Activated naive CD4-positive, alpha-beta T cell treated with anti-CD3 and anti-CD28 coated beads for 36 hours (primary cell): Measurements from ENCODE around the gene WRNIP1. TPM values are rescaled to one million over a fixed set of nuclear protein-coding genes. Genes with fewer than 3 reads are reported as not detected.

Source experiments
- CTCF ChIA-PET: fragments of 350-600 bp; sonication (Branson Sonifier 250); formaldehyde crosslinking; loops from one replicate; lab custom pipeline; 2021; ENCODE audit warnings: antibody characterized with exemption; lab: Charles Lee
- DNase-seq: peaks from one replicate; pipeline ENCODE4 v3.0.0-alpha.2; 2020
- H3K27ac Mint-ChIP-seq: one replicate; pipeline ENCODE4 v1.8.0; 2021; ENCODE audit warnings: mild to moderate bottlenecking, mixed read lengths
- H3K27me3 Mint-ChIP-seq: one replicate; pipeline ENCODE4 v1.8.0; 2021; ENCODE audit warnings: low read depth, mixed read lengths
- H3K36me3 Mint-ChIP-seq: one replicate; pipeline ENCODE4 v1.8.0; 2021; ENCODE audit warnings: low read depth, mixed read lengths
- H3K4me1 Mint-ChIP-seq: one replicate; pipeline ENCODE4 v1.8.0; 2021; ENCODE audit warnings: low read depth, mixed read lengths
- H3K4me3 Mint-ChIP-seq: one replicate; pipeline ENCODE4 v1.8.0; 2021; ENCODE audit warnings: mild to moderate bottlenecking, moderate library complexity, mixed read lengths
- H3K9me3 Mint-ChIP-seq: one replicate; pipeline ENCODE4 v1.8.0; 2021; ENCODE audit warnings: mixed read lengths
- intact Hi-C: fragments of 100-400 bp; cut with micrococcal nuclease; formaldehyde crosslinking; loops from one replicate; pipeline ENCODE4 v1.15.1; 2023
- total RNA-seq, 2 experiments: library from RNA; stranded (reverse); gene quantifications; one replicate each; pipeline ENCODE4 v1.2.3, GENCODE V29; 2021

The WRNIP1 gene
- total RNA-seq, 2 experiments from 2014 or later: 19.2 to 21.7 TPM

- intact Hi-C loops: no loop called here
These were observed 21.6 kb upstream of the WRNIP1 start for GRCh38 chr6:2743280-2744208.

GRCh38 chr6:2744209-2744771 lies 20.9 kb upstream of the WRNIP1 start:
- H3K27me3 Mint-ChIP-seq: no peaks in the 10 kb centered on the region
- CTCF ChIA-PET: no interaction called here
- no peak overlapping the region for H3K27ac Mint-ChIP-seq
- no peaks in the 10 kb centered on the region for H3K4me1 Mint-ChIP-seq
- intact Hi-C loops: no loop called here
- DNase-seq: no peak
- no peaks in the 10 kb centered on the region for H3K9me3 Mint-ChIP-seq
- no peak overlapping the region for H3K4me3 Mint-ChIP-seq
- H3K36me3 Mint-ChIP-seq: no peaks in the 10 kb centered on the region

More at GRCh38 chr6:2743280-2744208, 21.6 kb upstream of the WRNIP1 start:
- Mint-ChIP-seq H3K9me3 (no peaks in the 10 kb centered on the region), H3K27ac (no peak overlapping the region), H3K36me3 (no peaks in the 10 kb centered on the region), H3K27me3 (no peaks in the 10 kb centered on the region), H3K4me3 (no peak overlapping the region), H3K4me1 (no peaks in the 10 kb centered on the region)
- CTCF ChIA-PET: interaction anchor here (0.7 to 1.3 kb wide), 2 partner anchors 14 to 29 kb away, joined by 3 read pairs; no protein-coding TSS in a partner anchor
- no peak for DNase-seq

GRCh38 chr6:2744778-2745177 lies 20.4 kb upstream of the WRNIP1 start:
- intact Hi-C loops: no loop called here
- no peak overlapping the region for H3K4me3 Mint-ChIP-seq
- CTCF ChIA-PET: interaction anchor here (1.0 kb wide), 1 partner anchor 1132 kb away, joined by 3 read pairs; no protein-coding TSS in a partner anchor
- no peaks in the 10 kb centered on the region for H3K27me3 Mint-ChIP-seq
- H3K4me1 Mint-ChIP-seq: no peaks in the 10 kb centered on the region
- H3K9me3 Mint-ChIP-seq: no peaks in the 10 kb centered on the region
- no peak for DNase-seq
- H3K36me3 Mint-ChIP-seq: no peaks in the 10 kb centered on the region
- no peak overlapping the region for H3K27ac Mint-ChIP-seq

- intact Hi-C loops: no loop called here
- Mint-ChIP-seq H3K36me3 (no peaks in the 10 kb centered on the region), H3K4me1 (no peaks in the 10 kb centered on the region), H3K27me3 (no peaks in the 10 kb centered on the region), H3K27ac (no peak overlapping the region), H3K9me3 (no peaks in the 10 kb centered on the region), H3K4me3 (no peak overlapping the region)
- CTCF ChIA-PET: interaction anchor here (0.7 to 1.0 kb wide), 2 partner anchors 565 to 1133 kb away, joined by 3 read pairs; no protein-coding TSS in a partner anchor
- DNase-seq: no peak
These were observed 19.9 kb upstream of the WRNIP1 start for GRCh38 chr6:2745246-2745645.

GRCh38 chr6:2746557-2747061 lies 18.6 kb upstream of the WRNIP1 start:
- H3K27me3 Mint-ChIP-seq: peaks cover 5% of the 10 kb centered on the region
- H3K4me1 Mint-ChIP-seq: no peaks in the 10 kb centered on the region
- no peaks in the 10 kb centered on the region for H3K36me3 Mint-ChIP-seq
- CTCF ChIA-PET: interaction anchor here (0.7 to 5.9 kb wide), 4 partner anchors 8 to 603 kb away, joined by 3 to 72 read pairs (median 4); no protein-coding TSS in a partner anchor
- no peak overlapping the region for H3K27ac Mint-ChIP-seq
- no peaks in the 10 kb centered on the region for H3K9me3 Mint-ChIP-seq
- DNase-seq: no peak
- intact Hi-C loops: no loop called here
- H3K4me3 Mint-ChIP-seq: no peak overlapping the region

GRCh38 chr6:2748183-2748582 lies 17.0 kb upstream of the WRNIP1 start:
- no peak overlapping the region for H3K4me3 Mint-ChIP-seq
- H3K9me3 Mint-ChIP-seq: no peaks in the 10 kb centered on the region
- no peaks in the 10 kb centered on the region for H3K36me3 Mint-ChIP-seq
- CTCF ChIA-PET: interaction anchor here (1.0 to 5.9 kb wide), 2 partner anchors 13 to 66 kb away, joined by 3 to 72 read pairs; no protein-coding TSS in a partner anchor
- H3K4me1 Mint-ChIP-seq: no peaks in the 10 kb centered on the region
- intact Hi-C loops: no loop called here
- no peak overlapping the region for H3K27ac Mint-ChIP-seq
- peaks cover 8% of the 10 kb centered on the region for H3K27me3 Mint-ChIP-seq
- DNase-seq: no peak

- H3K4me3 Mint-ChIP-seq: no peak overlapping the region
- intact Hi-C loops: loop anchor here (1.0 kb wide), 2 partner anchors 12 to 1154 kb away; no protein-coding TSS in a partner anchor
- no peak overlapping the region for H3K27ac Mint-ChIP-seq
- peak; percentile 83 for DNase-seq
- peaks cover 8% of the 10 kb centered on the region for H3K27me3 Mint-ChIP-seq
- H3K9me3 Mint-ChIP-seq: no peaks in the 10 kb centered on the region
- no peaks in the 10 kb centered on the region for H3K4me1 Mint-ChIP-seq
- CTCF ChIA-PET: interaction anchor here (0.6 to 5.9 kb wide), 27 partner anchors 9 to 1155 kb away, joined by 3 to 72 read pairs (median 3); no protein-coding TSS in a partner anchor
- no peaks in the 10 kb centered on the region for H3K36me3 Mint-ChIP-seq
These were observed 15.1 kb upstream of the WRNIP1 start for GRCh38 chr6:2749969-2750600.

GRCh38 chr6:2750832-2751231 lies 14.4 kb upstream of the WRNIP1 start, which contains the start of gene MYLK4:
TSS of gene MYLK4 (minus strand) at chr6:2750922. CDS start at chr6:2749294, 1,628 bp downstream.
- no peaks in the 10 kb centered on the region for H3K9me3 Mint-ChIP-seq
- DNase-seq: no peak
- intact Hi-C loops: loop anchor here (1.0 kb wide), 2 partner anchors 13 to 1155 kb away; no protein-coding TSS in a partner anchor
- no peaks in the 10 kb centered on the region for H3K4me1 Mint-ChIP-seq
- no peak within 1 kb of the TSS for H3K27ac Mint-ChIP-seq
- CTCF ChIA-PET: interaction anchor here (0.7 to 5.9 kb wide), 21 partner anchors 9 to 1156 kb away, joined by 3 to 72 read pairs (median 3); no protein-coding TSS in a partner anchor
- H3K4me3 Mint-ChIP-seq: no peak within 1 kb of the TSS
- H3K27me3 Mint-ChIP-seq: peaks cover 8% of the 10 kb centered on the region
- no peaks in the 10 kb centered on the region for H3K36me3 Mint-ChIP-seq

- H3K36me3 Mint-ChIP-seq: no peaks in the 10 kb centered on the region
- no peak overlapping the region for H3K27ac Mint-ChIP-seq
- peaks cover 15% of the 10 kb centered on the region for H3K27me3 Mint-ChIP-seq
- intact Hi-C loops: no loop called here
- CTCF ChIA-PET: interaction anchor here (0.5 to 5.9 kb wide), 9 partner anchors 9 to 1239 kb away, joined by 3 to 72 read pairs (median 6); no protein-coding TSS in a partner anchor
- H3K9me3 Mint-ChIP-seq: no peaks in the 10 kb centered on the region
- no peak for DNase-seq
- H3K4me1 Mint-ChIP-seq: no peaks in the 10 kb centered on the region
- no peak overlapping the region for H3K4me3 Mint-ChIP-seq
These were observed 13.3 kb upstream of the WRNIP1 start for GRCh38 chr6:2751871-2752270.

- Mint-ChIP-seq H3K9me3 (no peaks in the 10 kb centered on the region), H3K27ac (no peak overlapping the region), H3K4me1 (no peaks in the 10 kb centered on the region), H3K27me3 (peaks cover 15% of the 10 kb centered on the region), H3K36me3 (no peaks in the 10 kb centered on the region), H3K4me3 (no peak overlapping the region)
- intact Hi-C loops: no loop called here
- CTCF ChIA-PET: interaction anchor here (1.0 to 5.9 kb wide), 3 partner anchors 8 to 14 kb away, joined by 4 to 72 read pairs (median 6); no protein-coding TSS in a partner anchor
- no peak for DNase-seq
These were observed 12.6 kb upstream of the WRNIP1 start for GRCh38 chr6:2752477-2753109.

GRCh38 chr6:2753110-2753489 lies 12.1 kb upstream of the WRNIP1 start:
- Mint-ChIP-seq H3K27me3 (peaks cover 15% of the 10 kb centered on the region), H3K4me3 (no peak overlapping the region)
- intact Hi-C loops: no loop called here

More at GRCh38 chr6:2753110-2753489, 12.1 kb upstream of the WRNIP1 start:
- H3K27ac Mint-ChIP-seq: no peak overlapping the region
- H3K4me1 Mint-ChIP-seq: no peaks in the 10 kb centered on the region
- no peaks in the 10 kb centered on the region for H3K36me3 Mint-ChIP-seq
- CTCF ChIA-PET: interaction anchor here (1.0 to 1.2 kb wide), 2 partner anchors 11 to 15 kb away, joined by 4 to 6 read pairs; no protein-coding TSS in a partner anchor
- H3K9me3 Mint-ChIP-seq: no peaks in the 10 kb centered on the region
- DNase-seq: no peak
